HepG2 (cell line): ENCODE data around the gene PRADC1. TPM values are rescaled to one million over a fixed set of nuclear protein-coding genes. Genes with fewer than 3 reads are reported as not detected.

ENCODE experiments used
- ARNTL ChIP-seq: sonication (generic); formaldehyde crosslinking; IDR thresholded peaks from 2 replicates; pipeline ENCODE4 v1.4.0; 2020; ENCODE audit warnings: mild to moderate bottlenecking, missing genetic modification reagents
- HNF4A ChIP-seq: sonication (generic); formaldehyde crosslinking; IDR thresholded peaks from 2 replicates; pipeline ENCODE4 v1.4.0; 2020; ENCODE audit warnings: missing genetic modification reagents
- HOXA9 ChIP-seq: sonication (generic); formaldehyde crosslinking; IDR thresholded peaks from 2 replicates; pipeline ENCODE4 v1.8.1; 2022; ENCODE audit warnings: missing genetic modification reagents, mild to moderate bottlenecking, moderate library complexity, borderline replicate concordance
- KAT2B ChIP-seq: fragments of 150-350 bp; IDR thresholded peaks from 2 replicates; pipeline ENCODE4 v1.6.1; 2014; ENCODE audit warnings: low read depth, low read length, borderline replicate concordance
- MTA1 ChIP-seq: sonication (generic); formaldehyde crosslinking; IDR thresholded peaks from 2 replicates; pipeline ENCODE4 v1.4.0; 2020; ENCODE audit warnings: missing genetic modification reagents, mild to moderate bottlenecking, borderline replicate concordance
- MZF1 ChIP-seq: sonication (generic); formaldehyde crosslinking; IDR thresholded peaks from 2 replicates; pipeline ENCODE4 v1.8.1; 2023; ENCODE audit warnings: mild to moderate bottlenecking, missing genetic modification reagents, borderline replicate concordance
- RBM39 ChIP-seq: fragments of 200-400 bp; formaldehyde crosslinking; IDR thresholded peaks from one replicate; pipeline ENCODE4 v1.6.1; 2018; ENCODE audit warnings: antibody characterized with exemption, mild to moderate bottlenecking, low read depth, low read length; ENCODE audit not compliant: poor library complexity, severe bottlenecking
- RELA ChIP-seq: sonication (generic); formaldehyde crosslinking; IDR thresholded peaks from 2 replicates; pipeline ENCODE4 v1.4.0; 2020; ENCODE audit warnings: missing genetic modification reagents
- SMAD1 ChIP-seq: sonication (generic); formaldehyde crosslinking; IDR thresholded peaks from 2 replicates; pipeline ENCODE4 v1.4.0; 2020; ENCODE audit warnings: missing genetic modification reagents, low read depth, mild to moderate bottlenecking, borderline replicate concordance
- SRSF4 ChIP-seq: fragments of 200-400 bp; formaldehyde crosslinking; IDR thresholded peaks from one replicate; pipeline ENCODE4 v1.6.1; 2018; ENCODE audit warnings: mild to moderate bottlenecking, low read depth, low read length, moderate library complexity; ENCODE audit not compliant: poor library complexity, severe bottlenecking
- ZFP36L1 ChIP-seq: sonication (generic); formaldehyde crosslinking; IDR thresholded peaks from 2 replicates; pipeline ENCODE4 v1.8.0; 2022; ENCODE audit warnings: mild to moderate bottlenecking, missing genetic modification reagents, moderate library complexity
- ZNF34 ChIP-seq: sonication (generic); formaldehyde crosslinking; IDR thresholded peaks from 2 replicates; pipeline ENCODE4 v1.4.0; 2020; ENCODE audit warnings: mild to moderate bottlenecking, missing genetic modification reagents, borderline replicate concordance
- ZNF367 ChIP-seq: sonication (generic); formaldehyde crosslinking; IDR thresholded peaks from 2 replicates; pipeline ENCODE4 v1.4.0; 2020; ENCODE audit warnings: missing genetic modification reagents, borderline replicate concordance
- ZNF501 ChIP-seq: sonication (generic); formaldehyde crosslinking; IDR thresholded peaks from 2 replicates; pipeline ENCODE4 v1.5.1; 2020; ENCODE audit warnings: mild to moderate bottlenecking, moderate library complexity, missing genetic modification reagents
- ZNF549 ChIP-seq: sonication (generic); formaldehyde crosslinking; IDR thresholded peaks from 2 replicates; pipeline ENCODE4 v1.5.0; 2020; ENCODE audit warnings: missing genetic modification reagents
- ZNF563 ChIP-seq: sonication (generic); formaldehyde crosslinking; IDR thresholded peaks from 2 replicates; pipeline ENCODE4 v1.8.0; 2022; ENCODE audit warnings: mild to moderate bottlenecking, moderate library complexity, missing genetic modification reagents
- ZNF567 ChIP-seq: sonication (generic); formaldehyde crosslinking; IDR thresholded peaks from 2 replicates; pipeline ENCODE4 v1.8.1; 2023; ENCODE audit warnings: mild to moderate bottlenecking, missing genetic modification reagents, borderline replicate concordance
- ZNF589 ChIP-seq: sonication (generic); formaldehyde crosslinking; conservative IDR thresholded peaks from 2 replicates; pipeline ENCODE4 v1.8.0; 2022; ENCODE audit warnings: mild to moderate bottlenecking, moderate library complexity, missing genetic modification reagents
- ZNF782 ChIP-seq: sonication (generic); formaldehyde crosslinking; IDR thresholded peaks from 2 replicates; pipeline ENCODE4 v1.4.0; 2020; ENCODE audit warnings: missing genetic modification reagents, mild to moderate bottlenecking, borderline replicate concordance
- polyA plus RNA-seq, 8 experiments: library from polyadenylated mRNA; depleted of rRNA in 3 of 8; stranded (reverse) in 7 of 8; unstranded in 1 of 8; fragments of >200 nt; fragmentation: Illumina TruSeq in 4 of 8; extraction: Trizol in 4 of 8; gene quantifications; 2 replicates each; pipeline versions ENCODE4 v1.2.1 to v1.2.3, GENCODE V29; 2011 to 2016; ENCODE audit warnings: low read depth in 4 of 8, missing spikeins in 1 of 8, mixed read lengths in 1 of 8; ENCODE audit not compliant: insufficient read depth in 1 of 8
- total RNA-seq, 5 experiments: library from RNA; depleted of rRNA; stranded (reverse); fragments of >200 nt; fragmentation: Illumina TruSeq; extraction: Trizol; gene quantifications; 2 replicates each; pipeline ENCODE4 v1.2.3, GENCODE V29; 2016; ENCODE audit warnings: low read depth in 1 of 5
- TF ChIP-seq, protein P1 (sequence below): sonication (generic); formaldehyde crosslinking; IDR thresholded peaks from 2 replicates; pipeline ENCODE4 v1.4.0; 2020; ENCODE audit warnings: low read depth, mild to moderate bottlenecking, missing genetic modification reagents
- TF ChIP-seq, protein P2 (sequence below): sonication (generic); formaldehyde crosslinking; IDR thresholded peaks from 2 replicates; pipeline ENCODE4 v1.8.1; 2022; ENCODE audit warnings: low read depth, mild to moderate bottlenecking, missing genetic modification reagents
- TF ChIP-seq, protein P3 (sequence below): sonication (generic); formaldehyde crosslinking; IDR thresholded peaks from 2 replicates; pipeline ENCODE4 v1.4.0; 2020; ENCODE audit warnings: low read depth, mild to moderate bottlenecking, missing genetic modification reagents

The PRADC1 gene
- total and polyA plus RNA-seq, 2 of the 13 experiments (the other 11 are each of a cell fraction or from before 2014, with no cell fraction given), result 12.1 to 37.2 TPM

DNA sequence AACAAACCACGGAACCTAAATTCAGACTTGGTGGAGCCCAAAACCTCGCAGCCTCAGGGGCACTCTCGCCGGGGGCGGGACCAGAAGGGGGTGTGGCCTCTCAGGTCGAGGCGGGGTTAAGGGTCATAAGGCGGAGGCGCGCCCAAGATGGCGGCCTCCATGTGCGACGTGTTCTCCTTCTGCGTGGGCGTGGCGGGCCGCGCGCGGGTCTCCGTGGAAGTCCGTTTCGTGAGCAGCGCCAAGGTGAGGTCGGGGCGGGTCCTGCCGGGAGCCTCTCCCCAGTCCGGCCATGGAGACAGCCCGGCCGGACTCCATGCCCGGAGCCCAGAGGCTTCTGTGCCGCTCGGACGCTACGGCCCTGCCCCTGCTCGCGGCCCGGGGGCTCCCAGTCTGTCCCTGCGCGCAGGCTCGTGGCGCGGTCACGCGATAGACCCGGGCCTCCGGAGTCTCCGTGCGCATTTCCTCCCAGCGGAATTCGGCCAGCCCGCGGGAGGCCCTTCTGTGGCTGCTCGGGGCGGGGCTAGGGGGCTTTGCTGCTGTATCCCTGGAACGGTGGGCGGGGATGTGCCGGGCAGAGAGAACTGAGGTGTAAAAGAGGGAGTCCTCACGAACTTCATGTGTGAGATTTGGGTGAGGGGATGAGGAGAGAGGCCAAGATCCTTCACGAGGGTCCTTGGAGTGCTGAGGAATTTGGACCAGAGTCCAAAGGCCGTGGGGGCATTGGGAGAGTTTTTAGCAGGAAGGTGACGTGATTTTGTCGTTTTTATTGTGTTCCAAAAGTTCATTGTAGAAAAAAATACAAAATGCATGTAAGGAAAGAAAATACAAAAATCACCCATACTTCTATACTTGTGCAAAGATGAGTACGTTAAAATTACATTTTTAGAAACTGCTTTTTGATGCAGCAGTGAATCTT lies 18.7 kb downstream of the PRADC1 start, which contains the start of gene SMYD5 (continued):
- TF ChIP-seq ZNF567 (CRISPR knock-in tag), result peak; percentile 60; the same call in 1 of the 2 replicates
- no peak for TF ChIP-seq RELA (CRISPR knock-in tag)
- TF ChIP-seq RBM39, result peak; percentile 78
- no peak for TF ChIP-seq ZNF549
- peak; percentile 89 for TF ChIP-seq ZNF563 (CRISPR knock-in tag)
- TF ChIP-seq ZNF589 (CRISPR knock-in tag), result no peak
- peak; percentile 39; the same call in 1 of the 2 replicates for TF ChIP-seq ZNF34 (CRISPR knock-in tag)
- TF ChIP-seq HOXA9, result no peak
- 0 out of 2 replicates have a peak, but pooled peaks have one; percentile 13 for TF ChIP-seq MZF1 (CRISPR knock-in tag)
- TF ChIP-seq SMAD1 (CRISPR knock-in tag), result no peak
- peak; percentile 81; the same call in 1 of the 2 replicates for TF ChIP-seq MTA1 (CRISPR knock-in tag)
- TF ChIP-seq ZNF501 (CRISPR knock-in tag), result peak; percentile 95
- TF ChIP-seq ZNF367, result no peak
- TF ChIP-seq, protein P1, sequence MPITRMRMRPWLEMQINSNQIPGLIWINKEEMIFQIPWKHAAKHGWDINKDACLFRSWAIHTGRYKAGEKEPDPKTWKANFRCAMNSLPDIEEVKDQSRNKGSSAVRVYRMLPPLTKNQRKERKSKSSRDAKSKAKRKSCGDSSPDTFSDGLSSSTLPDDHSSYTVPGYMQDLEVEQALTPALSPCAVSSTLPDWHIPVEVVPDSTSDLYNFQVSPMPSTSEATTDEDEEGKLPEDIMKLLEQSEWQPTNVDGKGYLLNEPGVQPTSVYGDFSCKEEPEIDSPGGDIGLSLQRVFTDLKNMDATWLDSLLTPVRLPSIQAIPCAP (CRISPR knock-in tag), result peak; percentile 59; the same call in 1 of the 2 replicates
- peak; percentile 93; the same call in 1 of the 2 replicates for TF ChIP-seq ZNF782
- no peak for TF ChIP-seq KAT2B
- no peak for TF ChIP-seq SRSF4
- TF ChIP-seq ARNTL (CRISPR knock-in tag), result peak; percentile 39
- peak; percentile 71 for TF ChIP-seq HNF4A (CRISPR knock-in tag)
- TF ChIP-seq, protein P2, sequence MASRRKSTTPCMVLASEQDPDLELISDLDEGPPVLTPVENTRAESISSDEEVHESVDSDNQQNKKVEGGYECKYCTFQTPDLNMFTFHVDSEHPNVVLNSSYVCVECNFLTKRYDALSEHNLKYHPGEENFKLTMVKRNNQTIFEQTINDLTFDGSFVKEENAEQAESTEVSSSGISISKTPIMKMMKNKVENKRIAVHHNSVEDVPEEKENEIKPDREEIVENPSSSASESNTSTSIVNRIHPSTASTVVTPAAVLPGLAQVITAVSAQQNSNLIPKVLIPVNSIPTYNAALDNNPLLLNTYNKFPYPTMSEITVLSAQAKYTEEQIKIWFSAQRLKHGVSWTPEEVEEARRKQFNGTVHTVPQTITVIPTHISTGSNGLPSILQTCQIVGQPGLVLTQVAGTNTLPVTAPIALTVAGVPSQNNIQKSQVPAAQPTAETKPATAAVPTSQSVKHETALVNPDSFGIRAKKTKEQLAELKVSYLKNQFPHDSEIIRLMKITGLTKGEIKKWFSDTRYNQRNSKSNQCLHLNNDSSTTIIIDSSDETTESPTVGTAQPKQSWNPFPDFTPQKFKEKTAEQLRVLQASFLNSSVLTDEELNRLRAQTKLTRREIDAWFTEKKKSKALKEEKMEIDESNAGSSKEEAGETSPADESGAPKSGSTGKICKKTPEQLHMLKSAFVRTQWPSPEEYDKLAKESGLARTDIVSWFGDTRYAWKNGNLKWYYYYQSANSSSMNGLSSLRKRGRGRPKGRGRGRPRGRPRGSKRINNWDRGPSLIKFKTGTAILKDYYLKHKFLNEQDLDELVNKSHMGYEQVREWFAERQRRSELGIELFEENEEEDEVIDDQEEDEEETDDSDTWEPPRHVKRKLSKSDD, result peak; percentile 74
- TF ChIP-seq, protein P3, sequence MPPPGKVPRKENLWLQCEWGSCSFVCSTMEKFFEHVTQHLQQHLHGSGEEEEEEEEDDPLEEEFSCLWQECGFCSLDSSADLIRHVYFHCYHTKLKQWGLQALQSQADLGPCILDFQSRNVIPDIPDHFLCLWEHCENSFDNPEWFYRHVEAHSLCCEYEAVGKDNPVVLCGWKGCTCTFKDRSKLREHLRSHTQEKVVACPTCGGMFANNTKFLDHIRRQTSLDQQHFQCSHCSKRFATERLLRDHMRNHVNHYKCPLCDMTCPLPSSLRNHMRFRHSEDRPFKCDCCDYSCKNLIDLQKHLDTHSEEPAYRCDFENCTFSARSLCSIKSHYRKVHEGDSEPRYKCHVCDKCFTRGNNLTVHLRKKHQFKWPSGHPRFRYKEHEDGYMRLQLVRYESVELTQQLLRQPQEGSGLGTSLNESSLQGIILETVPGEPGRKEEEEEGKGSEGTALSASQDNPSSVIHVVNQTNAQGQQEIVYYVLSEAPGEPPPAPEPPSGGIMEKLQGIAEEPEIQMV, result peak; percentile 76; the same call in 1 of the 2 replicates
- TF ChIP-seq ZFP36L1 (CRISPR knock-in tag), result no peak
